Kidney (tissue), 14 donors: ENCODE data around the gene QPRT. TPM values are rescaled to one million over a fixed set of nuclear protein-coding genes. Genes with fewer than 3 reads are reported as not detected.

Experiments used
- DNase-seq, 5 donors: peaks; one replicate each; pipeline ENCODE4 v3.0.0-alpha.2; 2013 to 2020
- FAIRE-seq: peaks from 2 replicates; lab custom pipeline; 2012; peaks lifted over from hg19 to GRCh38; lab: Jason Lieb, UNC
- H3K27ac ChIP-seq, 2 donors: one replicate each; pipeline ENCODE4 v1.7.0; 2013; ENCODE audit warnings: low read depth in 2 of 2, low read length in 2 of 2, inconsistent platforms in 1 of 2
- H3K27me3 ChIP-seq: one replicate; pipeline ENCODE4 v1.7.1; 2013; ENCODE audit warnings: low read length, inconsistent platforms; ENCODE audit not compliant: control insufficient read depth, insufficient read depth
- H3K36me3 ChIP-seq, 3 donors: one replicate each; pipeline versions ENCODE4 v1.7.0 to v1.7.1; 2013; ENCODE audit warnings: low read length in 3 of 3, control low read depth in 1 of 3, inconsistent platforms in 1 of 3; ENCODE audit not compliant: insufficient read depth in 3 of 3, control insufficient read depth in 2 of 3
- H3K4me1 ChIP-seq, 3 donors: one replicate each; pipeline versions ENCODE4 v1.7.0 to v1.7.1; 2013; ENCODE audit warnings: low read length in 3 of 3, inconsistent platforms in 1 of 3, low read depth in 1 of 3; ENCODE audit not compliant: control insufficient read depth in 2 of 3, insufficient read depth in 2 of 3
- H3K4me3 ChIP-seq, 3 donors: one replicate each; pipeline versions ENCODE4 v1.7.0 to v1.8.1; 2013; ENCODE audit warnings: low read length in 3 of 3, control low read depth in 1 of 3, inconsistent platforms in 1 of 3
- H3K9ac ChIP-seq, 3 donors: one replicate each; pipeline versions ENCODE4 v1.7.0 to v1.7.1; 2013; ENCODE audit warnings: low read length in 3 of 3, control low read depth in 1 of 3, inconsistent platforms in 1 of 3
- H3K9me3 ChIP-seq, 3 donors: one replicate each; pipeline versions ENCODE4 v1.7.0 to v1.7.1; 2013; ENCODE audit warnings: low read length in 3 of 3, control low read depth in 1 of 3, inconsistent platforms in 1 of 3; ENCODE audit not compliant: control insufficient read depth in 2 of 3, insufficient read depth in 1 of 3
- intact Hi-C: fragments of 100-400 bp; cut with DNase I; formaldehyde crosslinking; loops from one replicate; pipeline ENCODE4 v1.11.1; 2022
- polyA plus RNA-seq: library from polyadenylated mRNA; stranded (reverse); fragments of 350-450 nt; fragmentation: Illumina TruSeq; extraction: RNeasy Lipid Tissue Mini Kit (QIAGEN cat#74804); gene quantifications from one replicate; pipeline ENCODE4 v1.2.3, GENCODE V29; 2014; ENCODE audit warnings: low read depth, low replicate concordance; ENCODE audit not compliant: insufficient read depth
- total RNA-seq: library from RNA; stranded (reverse); fragmentation: NEBNext Ultra II Directional; extraction: Animal tissue kit (Norgen Biotek cat#: 25700); gene quantifications from one replicate; pipeline ENCODE4 v1.2.1, GENCODE V29; 2021
- TF ChIP-seq, protein P1 (sequence below): IDR thresholded peaks from 3 replicates; pipeline ENCODE4 v1.5.1; 2012; ENCODE audit warnings: mild to moderate bottlenecking, moderate library complexity, borderline replicate concordance; ENCODE audit not compliant: insufficient read depth; ENCODE audit errors: extremely low read depth
- donor health status: control.
- donor health status: control.
- donor health status: control.
- donor health status: control.
- donor health status: control.
- donor health status: DM: yes; HTN: yes; CAD: no.
- donor health status: Normal renal cell carcinoma (clear cell type).

Gene QPRT
- total and polyA plus RNA-seq, 2 donors from 2014 or later = 13.9 to 168 TPM

DNA sequence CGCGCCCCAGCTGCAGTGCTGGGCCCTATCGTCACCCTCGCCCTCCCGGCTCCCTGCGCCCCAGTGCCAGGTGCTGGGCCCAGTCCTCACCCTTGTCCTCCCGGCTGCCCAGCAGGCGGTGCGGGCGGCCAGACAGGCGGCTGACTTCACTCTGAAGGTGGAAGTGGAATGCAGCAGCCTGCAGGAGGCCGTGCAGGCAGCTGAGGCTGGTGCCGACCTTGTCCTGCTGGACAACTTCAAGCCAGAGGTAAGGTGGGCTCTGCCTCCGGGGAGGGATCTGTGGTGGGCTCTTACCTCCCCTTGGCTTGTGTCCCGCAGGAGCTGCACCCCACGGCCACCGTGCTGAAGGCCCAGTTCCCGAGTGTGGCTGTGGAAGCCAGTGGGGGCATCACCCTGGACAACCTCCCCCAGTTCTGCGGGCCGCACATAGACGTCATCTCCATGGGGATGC lies 17.9 kb downstream of the QPRT start:
- Histone ChIP-seq H3K36me3 (peaks cover 0 to 2% (median 0%) of the 10 kb centered on the region in 3 donors), H3K27ac (no peak overlapping the region), H3K4me1 (peaks cover 0 to 2% (median 0%) of the 10 kb centered on the region in 3 donors), H3K27me3 (no peaks in the 10 kb centered on the region), H3K9ac (no peak overlapping the region), H3K9me3 (no peaks in the 10 kb centered on the region), H3K4me3 (no peak overlapping the region)
- intact Hi-C loops = no loop called here
- TF ChIP-seq, protein P1, sequence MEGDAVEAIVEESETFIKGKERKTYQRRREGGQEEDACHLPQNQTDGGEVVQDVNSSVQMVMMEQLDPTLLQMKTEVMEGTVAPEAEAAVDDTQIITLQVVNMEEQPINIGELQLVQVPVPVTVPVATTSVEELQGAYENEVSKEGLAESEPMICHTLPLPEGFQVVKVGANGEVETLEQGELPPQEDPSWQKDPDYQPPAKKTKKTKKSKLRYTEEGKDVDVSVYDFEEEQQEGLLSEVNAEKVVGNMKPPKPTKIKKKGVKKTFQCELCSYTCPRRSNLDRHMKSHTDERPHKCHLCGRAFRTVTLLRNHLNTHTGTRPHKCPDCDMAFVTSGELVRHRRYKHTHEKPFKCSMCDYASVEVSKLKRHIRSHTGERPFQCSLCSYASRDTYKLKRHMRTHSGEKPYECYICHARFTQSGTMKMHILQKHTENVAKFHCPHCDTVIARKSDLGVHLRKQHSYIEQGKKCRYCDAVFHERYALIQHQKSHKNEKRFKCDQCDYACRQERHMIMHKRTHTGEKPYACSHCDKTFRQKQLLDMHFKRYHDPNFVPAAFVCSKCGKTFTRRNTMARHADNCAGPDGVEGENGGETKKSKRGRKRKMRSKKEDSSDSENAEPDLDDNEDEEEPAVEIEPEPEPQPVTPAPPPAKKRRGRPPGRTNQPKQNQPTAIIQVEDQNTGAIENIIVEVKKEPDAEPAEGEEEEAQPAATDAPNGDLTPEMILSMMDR = no peak
- DNase-seq (peak in 1 of 5 donors; percentile 60), FAIRE-seq (no peak)

DNA sequence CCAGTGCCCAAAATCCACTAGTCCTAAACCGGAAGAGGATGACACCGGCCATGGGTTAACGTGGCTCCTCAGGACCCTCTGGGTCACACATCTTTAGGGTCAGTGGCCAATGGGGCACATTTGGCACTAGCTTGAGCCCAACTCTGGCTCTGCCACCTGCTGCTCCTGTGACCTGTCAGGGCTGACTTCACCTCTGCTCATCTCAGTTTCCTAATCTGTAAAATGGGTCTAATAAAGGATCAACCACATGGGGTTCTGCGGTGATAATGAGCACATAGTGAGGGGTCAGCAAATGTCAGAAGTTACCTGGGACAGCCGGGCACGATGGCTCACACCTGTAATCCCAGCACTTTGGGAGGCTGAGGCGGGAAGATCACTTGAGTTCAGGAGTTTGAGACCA lies 18.4 kb downstream of the QPRT start:
- no peaks in the 10 kb centered on the region for H3K9me3 ChIP-seq
- no peaks in the 10 kb centered on the region for H3K27me3 ChIP-seq
- no peak overlapping the region for H3K9ac ChIP-seq
- TF ChIP-seq, protein P1 = no peak
- DNase-seq (no peak), FAIRE-seq (no peak)
- no peak overlapping the region for H3K27ac ChIP-seq
- peaks cover 0 to 2% (median 0%) of the 10 kb centered on the region in 3 donors for H3K4me1 ChIP-seq
- H3K36me3 ChIP-seq = peaks cover 0 to 2% (median 0%) of the 10 kb centered on the region in 3 donors
- intact Hi-C loops = no loop called here
- H3K4me3 ChIP-seq = no peak overlapping the region

DNA sequence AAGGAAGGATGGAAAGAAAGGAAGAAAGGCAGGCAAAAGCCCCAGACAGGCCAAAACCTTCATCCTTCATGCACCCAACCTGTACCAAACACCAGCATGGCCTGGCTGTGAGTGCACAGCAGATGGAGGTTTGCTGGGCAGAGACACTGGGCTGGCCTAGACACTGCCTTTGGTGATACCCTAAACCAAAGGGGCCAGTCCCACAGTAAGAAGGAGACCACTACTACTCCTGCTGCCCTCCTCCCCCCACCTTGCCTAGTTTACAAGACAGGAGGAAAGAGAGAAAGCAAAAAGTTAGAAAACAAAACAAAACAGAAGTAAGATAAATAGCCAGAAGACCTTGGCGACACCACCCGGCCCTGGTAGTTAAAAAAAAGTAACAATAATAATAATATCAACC lies 19.1 kb downstream of the QPRT start:
- H3K9me3 ChIP-seq = no peaks in the 10 kb centered on the region
- H3K4me1 ChIP-seq = peaks cover 0 to 2% (median 0%) of the 10 kb centered on the region in 3 donors
- TF ChIP-seq, protein P1 = no peak
- H3K27me3 ChIP-seq = no peaks in the 10 kb centered on the region
- no peak overlapping the region for H3K4me3 ChIP-seq
- FAIRE-seq (no peak), DNase-seq (peak in 1 of 5 donors; percentile 8)
- peaks cover 0 to 2% (median 0%) of the 10 kb centered on the region in 3 donors for H3K36me3 ChIP-seq
- no peak overlapping the region for H3K27ac ChIP-seq
- H3K9ac ChIP-seq = no peak overlapping the region
- intact Hi-C loops = no loop called here
